DMS 273 treated with DMSO at 0.1 percent for 48 hours (cell line): Measurements from ENCODE around the gene TARBP1.
"Not testable (repeated sequence)": the region's sequence is repeated elsewhere in the genome, so short reads cannot be mapped to it uniquely, and the experiment has no call there.

Experiments used
- DNase-seq: peaks from one replicate; lab custom pipeline; 2025; lab: John Stamatoyannopoulos, UW

Gene TARBP1

DNA sequence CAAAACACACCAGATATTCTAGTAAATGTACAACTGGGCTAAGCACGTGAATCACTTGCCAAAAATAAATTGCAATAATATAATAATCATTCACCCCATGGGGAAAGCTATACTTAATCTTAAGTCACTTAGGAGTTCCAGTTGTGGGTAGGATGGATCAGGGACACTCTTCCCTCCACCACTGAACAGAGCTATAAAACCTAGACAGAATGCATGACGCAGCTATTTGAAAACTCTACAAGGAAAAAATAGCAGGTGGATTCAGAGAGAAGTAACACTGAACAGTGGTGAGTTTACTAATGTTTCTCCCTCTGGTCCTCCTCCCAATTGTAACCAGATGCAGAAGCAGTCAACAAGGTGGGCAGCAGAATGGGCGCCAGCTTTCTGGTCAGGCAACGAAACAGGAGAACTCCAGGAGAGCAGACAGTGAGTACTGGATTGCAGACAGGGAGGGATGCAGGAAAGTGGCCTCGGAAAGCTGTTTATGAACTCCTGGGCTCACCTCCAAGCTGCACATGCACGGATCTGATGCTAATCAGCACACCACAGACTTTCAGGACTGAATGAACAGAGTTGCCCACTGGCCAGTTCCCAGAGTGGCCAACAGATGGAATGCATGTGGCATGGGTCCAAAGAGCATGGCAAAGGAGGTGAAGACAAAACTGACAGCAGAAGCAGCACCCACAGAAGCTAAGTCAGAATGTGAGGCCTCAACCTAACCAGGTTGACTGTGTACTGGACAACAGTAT lies 41.4 kb downstream of the TARBP1 start:
- peak; percentile 77 for DNase-seq

GRCh38 chr1:234435620-234436019 lies 43.4 kb downstream of the TARBP1 start:
- no peak for DNase-seq

GRCh38 chr1:234434706-234435105 lies 44.3 kb downstream of the TARBP1 start:
- DNase-seq = no peak

DNA sequence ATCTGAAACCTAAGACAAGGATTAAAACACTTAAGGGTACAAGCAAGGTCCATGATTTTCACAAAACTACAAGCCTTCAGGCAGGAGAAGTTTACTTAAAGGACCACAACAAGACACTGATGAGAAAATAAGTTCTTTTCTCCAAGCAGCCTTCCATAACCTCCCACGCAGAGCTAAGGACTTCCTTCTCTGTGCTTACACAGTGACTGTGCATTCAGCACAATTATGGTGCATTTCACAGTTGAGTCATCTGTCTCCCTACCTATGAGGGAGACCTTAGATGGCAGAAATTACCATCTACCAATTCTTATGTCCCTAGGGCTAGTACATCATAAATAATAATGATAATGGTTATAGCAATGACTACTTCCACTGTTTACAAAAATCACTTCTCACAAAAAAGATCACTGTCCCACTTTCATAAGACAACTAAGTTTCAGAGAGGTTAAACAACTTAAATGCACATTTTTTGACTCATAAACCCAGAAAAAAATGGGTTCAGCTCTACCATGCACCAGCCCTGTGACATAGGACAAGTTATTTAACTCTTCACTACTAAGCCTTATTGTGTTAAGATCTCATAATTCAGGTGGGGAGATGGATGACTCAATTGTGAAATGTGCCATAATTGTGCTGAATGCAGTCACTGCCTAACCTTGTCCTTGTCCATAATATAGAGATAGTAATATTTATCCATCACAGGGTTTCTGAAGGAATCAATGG lies 45.3 kb downstream of the TARBP1 start:
- no peak for DNase-seq

GRCh38 chr1:234431255-234431654 lies 47.7 kb downstream of the TARBP1 start:
- no peak for DNase-seq

GRCh38 chr1:234430691-234431090 lies 48.3 kb downstream of the TARBP1 start:
- no peak for DNase-seq

DNA sequence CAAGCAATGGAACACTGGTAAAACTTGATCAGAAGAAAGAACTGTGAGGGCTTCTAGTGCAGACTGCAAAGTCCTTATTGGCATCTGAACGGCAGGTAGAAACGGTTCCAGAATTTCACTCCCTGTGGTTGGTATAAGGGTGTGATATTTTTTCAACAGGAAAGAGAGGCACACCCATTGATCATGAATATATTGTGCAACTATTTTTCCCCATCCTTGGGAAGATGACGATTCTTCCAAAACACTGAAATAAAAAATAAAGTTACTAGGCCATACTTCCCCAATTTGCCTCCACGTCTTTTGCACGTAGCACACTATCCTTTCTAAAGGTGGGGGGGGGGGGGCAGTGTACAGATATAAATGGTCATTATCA lies 49.6 kb downstream of the TARBP1 start:
- DNase-seq = no peak

DNA sequence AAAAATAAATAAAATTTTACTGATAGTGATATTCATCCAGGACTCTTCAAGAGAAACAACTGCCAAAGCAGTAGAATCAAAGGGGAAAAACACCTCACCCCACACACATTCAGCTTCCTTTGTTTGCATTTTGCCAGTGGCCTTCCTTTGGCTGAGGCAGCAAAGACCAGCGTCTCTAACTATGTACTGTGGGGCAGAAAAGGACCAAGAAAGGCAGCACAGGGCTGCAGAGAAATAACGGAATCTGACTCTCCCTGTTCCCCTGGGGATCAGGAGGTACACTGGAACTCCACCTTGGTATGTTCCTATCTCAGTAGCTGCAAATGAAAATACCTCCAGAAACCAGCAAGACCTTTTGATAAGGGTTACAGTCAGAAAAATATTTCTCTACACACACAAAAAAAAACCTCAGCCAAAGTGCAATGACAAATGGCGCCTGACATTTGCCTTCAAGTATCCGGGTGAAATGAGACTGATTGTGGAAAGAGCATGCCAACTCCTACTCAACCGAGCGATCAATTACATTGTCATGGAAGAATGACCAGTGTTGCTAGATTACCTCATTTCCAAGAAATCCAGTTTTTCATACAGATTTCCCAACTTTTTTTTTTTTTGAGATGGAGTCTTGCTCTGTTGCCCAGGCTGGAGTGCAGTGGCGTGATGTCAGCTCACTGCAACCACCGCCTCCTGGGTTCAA lies 50.9 kb downstream of the TARBP1 start:
- no peak for DNase-seq

- no peak for DNase-seq
Observed at GRCh38 chr1:234413990-234414389, 65.0 kb downstream of the TARBP1 start.

GRCh38 chr1:234413485-234413884 lies 65.5 kb downstream of the TARBP1 start:
- no peak for DNase-seq

DNA sequence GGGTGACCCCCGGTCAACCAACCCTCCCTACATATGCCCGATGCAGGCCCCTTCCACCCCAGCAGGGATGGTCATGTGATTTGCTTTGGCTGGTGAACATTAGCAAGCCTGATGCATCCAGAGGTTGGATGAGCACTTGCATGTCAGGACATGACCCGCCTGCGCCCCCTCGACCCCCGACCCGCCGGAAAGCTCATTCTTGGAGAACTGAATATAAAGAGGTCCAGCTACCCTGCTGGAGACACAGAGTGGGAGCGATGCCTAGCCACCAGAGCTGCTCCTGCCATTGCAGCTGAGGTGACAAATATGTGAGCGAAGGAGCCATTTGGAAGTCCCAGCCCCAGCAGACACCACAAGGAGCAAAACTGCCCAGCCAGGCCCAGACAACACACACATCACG lies 66.1 kb downstream of the TARBP1 start:
- no peak for DNase-seq

- DNase-seq = no peak
Observed at GRCh38 chr1:234409328-234409727, 69.7 kb downstream of the TARBP1 start.

DNA sequence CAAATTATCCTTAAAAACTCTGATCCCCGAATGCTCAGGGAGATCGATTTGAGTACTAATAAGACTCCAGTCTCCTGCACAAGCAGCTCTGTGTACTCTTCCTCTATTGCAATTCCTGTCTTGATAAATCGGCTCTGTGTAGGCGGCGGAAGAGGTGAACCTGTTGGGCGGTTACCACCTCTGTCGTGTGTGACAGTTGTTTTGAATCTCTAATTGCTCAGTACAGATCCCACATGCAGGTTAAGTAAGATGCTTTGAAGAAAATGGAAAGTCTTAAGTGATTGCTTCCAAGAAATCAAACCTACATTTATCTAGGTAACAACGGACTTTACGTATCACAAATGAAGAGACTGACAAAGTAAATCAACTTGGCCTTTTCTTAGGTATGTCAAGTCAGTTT lies 70.2 kb downstream of the TARBP1 start:
- DNase-seq = no peak

- no peak for DNase-seq
Observed at GRCh38 chr1:234406871-234407270, 72.1 kb downstream of the TARBP1 start.

DNA sequence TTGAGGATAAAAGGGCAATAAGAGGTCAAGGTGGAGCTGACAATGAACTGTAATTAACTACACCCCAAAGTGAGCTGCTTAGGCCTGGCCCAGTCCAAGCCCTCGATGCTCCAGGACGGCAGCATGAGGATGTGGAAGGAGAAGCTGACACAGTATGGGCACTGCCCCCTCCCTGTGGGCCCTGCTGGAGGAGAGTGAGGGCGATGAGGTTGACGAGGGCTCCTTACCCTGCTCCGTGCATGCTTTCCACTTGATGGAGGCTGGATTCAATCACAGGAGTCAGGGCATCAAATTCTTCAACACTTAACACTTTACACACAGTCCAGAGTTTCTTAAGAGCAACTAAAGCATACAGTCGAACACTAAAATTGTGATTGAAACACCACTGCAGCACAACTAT lies 73.3 kb downstream of the TARBP1 start:
- DNase-seq = no peak

- DNase-seq = no peak
Observed at GRCh38 chr1:234402939-234403338, 76.0 kb downstream of the TARBP1 start.

- DNase-seq = no peak
Observed at GRCh38 chr1:234401658-234402057, 77.3 kb downstream of the TARBP1 start.

DNA sequence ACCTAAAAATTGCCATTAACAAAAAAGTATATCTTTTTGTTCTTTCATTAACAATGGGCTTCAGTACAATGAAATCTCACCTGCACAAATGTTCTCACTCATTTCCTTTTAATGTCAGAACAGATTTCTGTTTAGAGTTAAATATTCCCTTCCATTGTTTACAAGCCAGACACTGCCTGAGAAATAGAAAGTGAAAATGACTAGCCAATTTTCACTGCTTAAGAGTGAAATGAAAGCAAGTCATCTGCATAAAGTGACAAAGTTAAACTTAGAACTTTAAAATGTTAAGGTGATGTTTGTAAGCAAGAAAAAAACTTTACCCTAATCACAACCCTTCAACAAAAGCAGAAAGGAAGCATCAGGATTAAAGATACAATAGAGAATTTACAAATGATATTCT lies 78.2 kb downstream of the TARBP1 start:
- no peak for DNase-seq

GRCh38 chr1:234399515-234399914 lies 79.5 kb downstream of the TARBP1 start:
- DNase-seq = not testable (repeated sequence)

DNA sequence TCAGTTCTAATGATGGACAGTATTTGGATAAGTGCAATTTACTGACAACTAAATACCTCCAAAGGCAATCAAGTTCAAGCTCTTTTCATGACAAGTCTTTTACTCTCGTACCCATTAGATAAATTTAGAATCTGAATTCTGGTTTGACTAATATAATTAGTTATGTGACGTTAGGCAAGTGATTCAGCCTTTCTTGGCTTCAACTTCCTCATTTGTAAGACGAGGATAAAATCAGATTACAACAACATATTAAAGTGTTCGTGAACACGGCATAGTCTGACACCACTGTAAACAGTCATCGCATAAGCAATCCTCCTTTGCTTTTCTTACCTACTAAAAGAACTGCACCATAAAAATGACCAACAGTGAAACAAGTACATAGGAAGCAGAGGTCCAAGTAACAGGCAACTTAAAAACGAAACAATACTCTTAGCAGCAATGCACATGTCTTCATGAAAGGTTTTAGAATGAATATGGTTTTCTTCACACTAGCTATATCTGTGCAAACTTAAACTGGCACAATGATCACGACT lies 80.1 kb downstream of the TARBP1 start:
- DNase-seq = no peak

DNA sequence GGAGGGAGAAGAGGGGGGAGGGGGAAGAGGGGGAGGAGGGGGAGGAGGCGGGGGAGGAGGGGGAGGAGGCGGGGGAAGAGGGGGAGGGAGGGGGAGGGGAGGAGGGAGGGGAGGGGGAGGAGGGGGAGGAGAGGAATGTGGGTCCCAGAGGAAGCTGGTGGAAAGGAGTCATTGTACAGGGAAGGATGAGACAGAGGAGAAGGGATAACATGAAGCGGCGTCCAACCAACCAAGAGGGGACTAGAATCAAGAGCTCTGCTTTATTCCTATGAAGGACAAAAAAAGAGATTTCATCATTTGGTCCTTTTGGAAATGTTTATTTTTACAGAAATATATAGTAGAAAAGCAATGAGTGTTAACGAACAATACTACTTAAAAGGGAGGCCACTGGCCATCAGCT lies 81.2 kb downstream of the TARBP1 start:
- DNase-seq = no peak

GRCh38 chr1:234396871-234397270 lies 82.1 kb downstream of the TARBP1 start:
- no peak for DNase-seq

GRCh38 chr1:234396092-234396491 lies 82.9 kb downstream of the TARBP1 start:
- DNase-seq = no peak
